ENCODE data around the gene SLC7A4.
"Not testable (repeated sequence)": the region's sequence is repeated elsewhere in the genome, so short reads cannot be mapped to it uniquely, and the experiment has no call there.

Gene SLC7A4

GRCh38 chr22:21061660-21062321, 29.4 kb upstream of the SLC7A4 start:
- DNase-seq: not testable (repeated sequence)

- DNase-seq: not testable (repeated sequence)
Observed at GRCh38 chr22:21060363-21060762, 28.0 kb upstream of the SLC7A4 start.

- no peak for DNase-seq
Observed at GRCh38 chr22:21055880-21056319, 23.5 kb upstream of the SLC7A4 start.

- DNase-seq: no peak
Observed at GRCh38 chr22:21055564-21055834, 23.1 kb upstream of the SLC7A4 start.

GRCh38 chr22:21054714-21055563, 22.6 kb upstream of the SLC7A4 start:
- DNase-seq: no peak

- no peak for DNase-seq
Observed at GRCh38 chr22:21054046-21054713, 21.8 kb upstream of the SLC7A4 start.

GRCh38 chr22:21052715-21053459, 20.5 kb upstream of the SLC7A4 start:
- DNase-seq: no peak

GRCh38 chr22:21051831-21052400, 19.6 kb upstream of the SLC7A4 start:
- no peak for DNase-seq

GRCh38 chr22:21051145-21051830, 18.9 kb upstream of the SLC7A4 start:
- DNase-seq: no peak

GRCh38 chr22:21048965-21049364, 16.6 kb upstream of the SLC7A4 start:
- DNase-seq: not testable (repeated sequence)

GRCh38 chr22:21048448-21048847, 16.1 kb upstream of the SLC7A4 start:
- not testable (repeated sequence) for DNase-seq

- no peak for DNase-seq
Observed at GRCh38 chr22:21047730-21048129, 15.4 kb upstream of the SLC7A4 start.

- no peak for DNase-seq
Observed at GRCh38 chr22:21047035-21047661, 14.8 kb upstream of the SLC7A4 start.

GRCh38 chr22:21045585-21046294, 13.4 kb upstream of the SLC7A4 start, which contains the start of gene LRRC74B:
TSS of gene LRRC74B (plus strand) at chr22:21045946. CDS start at chr22:21045987, 41 bp downstream.
- peak; percentile 85 for DNase-seq

GRCh38 chr22:21044931-21045584, 12.7 kb upstream of the SLC7A4 start:
- DNase-seq: no peak

- no peak for DNase-seq
Observed at GRCh38 chr22:21043860-21044535, 11.6 kb upstream of the SLC7A4 start.

GRCh38 chr22:21042978-21043859, 10.9 kb upstream of the SLC7A4 start:
- DNase-seq: no peak

GRCh38 chr22:21041937-21042336, 9.6 kb upstream of the SLC7A4 start:
- no peak for DNase-seq

- not testable (repeated sequence) for DNase-seq
Observed at GRCh38 chr22:21039158-21039557, 6.8 kb upstream of the SLC7A4 start.
